H9 (cell line): Measurements from ENCODE around the gene PCSK2. TPM values are rescaled to one million over a fixed set of nuclear protein-coding genes. Genes with fewer than 3 reads are reported as not detected.

Experiments
- DNase-seq: peaks from one replicate; pipeline ENCODE4 v3.0.0-alpha.2; 2017
- H2AFZ ChIP-seq: one replicate; pipeline ENCODE4 v1.6.1; 2013; ENCODE audit warnings: mild to moderate bottlenecking, low read length, control low read depth, moderate library complexity
- H2AK5ac ChIP-seq: 2 replicates; pipeline ENCODE4 v1.6.1; 2013; ENCODE audit warnings: low read length, control low read depth, mixed read lengths; ENCODE audit not compliant: insufficient read length
- H2BK120ac ChIP-seq: one replicate; pipeline ENCODE4 v1.6.1; 2013; ENCODE audit warnings: low read depth, mild to moderate bottlenecking, low read length, control low read depth, inconsistent platforms; ENCODE audit not compliant: poor library complexity, severe bottlenecking
- H2BK12ac ChIP-seq: 2 replicates; pipeline ENCODE4 v1.6.1; 2013; ENCODE audit warnings: low read length, control low read depth, mixed read lengths, low read depth; ENCODE audit not compliant: insufficient read length
- H2BK15ac ChIP-seq: 2 replicates; pipeline ENCODE4 v1.6.1; 2013; ENCODE audit warnings: low read depth, low read length, control low read depth
- H2BK20ac ChIP-seq: one replicate; pipeline ENCODE4 v1.6.1; 2013; ENCODE audit warnings: low read depth, mild to moderate bottlenecking, low read length, control low read depth, inconsistent platforms; ENCODE audit not compliant: poor library complexity, severe bottlenecking
- H2BK5ac ChIP-seq: 2 replicates; pipeline ENCODE4 v1.6.1; 2013; ENCODE audit warnings: low read length, control low read depth, mixed read lengths; ENCODE audit not compliant: insufficient read length
- H3K14ac ChIP-seq: 2 replicates; pipeline ENCODE4 v1.6.1; 2013; ENCODE audit warnings: low read length, control low read depth; ENCODE audit not compliant: insufficient read depth
- H3K18ac ChIP-seq: 2 replicates; pipeline ENCODE4 v1.6.1; 2013; ENCODE audit warnings: low read depth, mild to moderate bottlenecking, mixed read lengths, low read length, control low read depth; ENCODE audit not compliant: insufficient read length
- H3K23ac ChIP-seq: 2 replicates; pipeline ENCODE4 v1.6.1; 2013; ENCODE audit warnings: low read length, control low read depth, mixed read lengths, low read depth; ENCODE audit not compliant: insufficient read length
- H3K23me2 ChIP-seq: 2 replicates; pipeline ENCODE4 v1.6.1; 2013; ENCODE audit warnings: low read depth, mild to moderate bottlenecking, mixed read lengths, low read length, control low read depth; ENCODE audit not compliant: insufficient read length, poor library complexity, severe bottlenecking
- H3K27ac ChIP-seq: 2 replicates; pipeline ENCODE4 v1.5.1; 2013; ENCODE audit warnings: low read length, control low read depth, mixed read lengths, low read depth; ENCODE audit not compliant: insufficient read length
- H3K27me3 ChIP-seq: 2 replicates; pipeline ENCODE4 v1.6.1; 2013; ENCODE audit warnings: low read length, control low read depth, inconsistent platforms; ENCODE audit not compliant: insufficient read depth
- H3K4ac ChIP-seq: 2 replicates; pipeline ENCODE4 v1.6.1; 2013; ENCODE audit warnings: low read depth, mild to moderate bottlenecking, control low read depth, inconsistent platforms, low read length, moderate library complexity
- H3K4me1 ChIP-seq: 2 replicates; pipeline ENCODE4 v1.6.1; 2013; ENCODE audit warnings: low read length, control low read depth, inconsistent platforms; ENCODE audit not compliant: insufficient read depth
- H3K4me2 ChIP-seq: 2 replicates; pipeline ENCODE4 v1.6.1; 2013; ENCODE audit warnings: low read length, control low read depth, mixed read lengths; ENCODE audit not compliant: insufficient read length, insufficient read depth
- H3K56ac ChIP-seq: 2 replicates; pipeline ENCODE4 v1.6.1; 2013; ENCODE audit warnings: low read depth, mild to moderate bottlenecking, mixed read lengths, low read length, control low read depth; ENCODE audit not compliant: insufficient read length
- H3K79me1 ChIP-seq: 2 replicates; pipeline ENCODE4 v1.6.1; 2013; ENCODE audit warnings: low read depth, mild to moderate bottlenecking, moderate library complexity, low read length, control low read depth, inconsistent platforms; ENCODE audit not compliant: insufficient read depth, poor library complexity, severe bottlenecking
- H3K79me2 ChIP-seq: 2 replicates; pipeline ENCODE4 v1.6.1; 2013; ENCODE audit warnings: low read length, control low read depth, inconsistent platforms; ENCODE audit not compliant: insufficient read depth
- H3K9ac ChIP-seq: 2 replicates; pipeline ENCODE4 v1.6.1; 2013; ENCODE audit warnings: low read length, control low read depth, mixed read lengths; ENCODE audit not compliant: insufficient read length; ENCODE audit errors: extremely low read depth
- H3K9me3 ChIP-seq: one replicate; pipeline ENCODE4 v1.6.1; 2013; ENCODE audit warnings: low read depth, low read length, inconsistent platforms; ENCODE audit not compliant: control insufficient read depth
- H3T11ph ChIP-seq: one replicate; pipeline ENCODE4 v1.6.1; 2013; ENCODE audit warnings: mild to moderate bottlenecking, low read length, control low read depth, inconsistent platforms
- H4K20me1 ChIP-seq: one replicate; pipeline ENCODE4 v1.6.1; 2013; ENCODE audit not compliant: control insufficient read depth, insufficient read length, insufficient read depth
- H4K5ac ChIP-seq: 2 replicates; pipeline ENCODE4 v1.6.1; 2013; ENCODE audit warnings: low read depth, mild to moderate bottlenecking, mixed read lengths, low read length, control low read depth; ENCODE audit not compliant: insufficient read length
- H4K8ac ChIP-seq: replicated peaks from 2 replicates; pipeline ENCODE4 v1.6.1; 2013; ENCODE audit warnings: low read length, control low read depth, mixed read lengths, low read depth; ENCODE audit not compliant: insufficient read length
- H4K91ac ChIP-seq: 2 replicates; pipeline ENCODE4 v1.6.1; 2013; ENCODE audit warnings: low read depth, mild to moderate bottlenecking, moderate library complexity, mixed read lengths, low read length, control low read depth; ENCODE audit not compliant: insufficient read length
- H3K27ac Mint-ChIP-seq, 3 experiments: 2 replicates in 2 of 3; 3 replicates in 1 of 3; pipeline ENCODE4 v1.8.0; 2020 to 2021; ENCODE audit warnings: mixed read lengths in 3 of 3, mild to moderate bottlenecking in 1 of 3, moderate library complexity in 1 of 3
- H3K27me3 Mint-ChIP-seq: 2 replicates; pipeline ENCODE4 v1.8.0; 2021; ENCODE audit warnings: low read depth, mild to moderate bottlenecking, moderate library complexity, mixed read lengths
- H3K36me3 Mint-ChIP-seq, 3 experiments: 2 replicates in 2 of 3; 3 replicates in 1 of 3; pipeline ENCODE4 v1.8.0; 2020 to 2021; ENCODE audit warnings: low read depth in 3 of 3, mixed read lengths in 3 of 3; ENCODE audit not compliant: insufficient read depth in 1 of 3
- H3K4me1 Mint-ChIP-seq, 2 experiments: 2 replicates each; pipeline ENCODE4 v1.8.0; 2020; ENCODE audit warnings: mixed read lengths in 2 of 2
- H3K4me3 Mint-ChIP-seq, 2 experiments: 2 replicates in 1 of 2; 3 replicates in 1 of 2; pipeline ENCODE4 v1.8.0; 2020 to 2021; ENCODE audit warnings: mild to moderate bottlenecking in 2 of 2, mixed read lengths in 2 of 2, moderate library complexity in 1 of 2
- H3K9me3 Mint-ChIP-seq, 2 experiments: 2 replicates in 1 of 2; 3 replicates in 1 of 2; pipeline ENCODE4 v1.8.0; 2020; ENCODE audit warnings: mild to moderate bottlenecking in 2 of 2, mixed read lengths in 2 of 2, moderate library complexity in 1 of 2
- WGBS: extraction: QIAGEN DNeasy Blood & Tissue Kit; methylation state at CpG from one replicate; pipeline ENCODE4 v1.1.7; 2013; ENCODE audit warnings: missing lambda C conversion rate, low lambda C conversion rate, mixed read lengths; ENCODE audit not compliant: insufficient read length; ENCODE audit errors: extremely low coverage; 5-methylcytosine and 5-hydroxymethylcytosine counted together
- total RNA-seq: library from RNA; stranded (reverse); gene quantifications from 2 replicates; pipeline ENCODE4 v1.2.1, GENCODE V29; 2021
- TF ChIP-seq, protein P1 (sequence below): fragments of 200-600 bp; sonication (generic); conservative IDR thresholded peaks from 3 replicates; pipeline ENCODE4 v1.8.0; 2021; ENCODE audit warnings: antibody characterized with exemption, mild to moderate bottlenecking

The PCSK2 gene
- total RNA-seq, 1 experiment from 2014 or later, result 2.8 TPM

- Histone ChIP-seq H4K91ac (no peak overlapping the region), H3K4me1 (no peaks in the 10 kb centered on the region; the same call in 1 of the 2 replicates), H3K4me2 (no peak overlapping the region), H2AFZ (no peak overlapping the region), H3T11ph (no peak overlapping the region), H4K20me1 (no peaks in the 10 kb centered on the region), H3K4ac (no peak overlapping the region), H3K27me3 (no peaks in the 10 kb centered on the region), H2BK120ac (no peak overlapping the region), H3K23ac (no peak overlapping the region), H3K79me1 (no peaks in the 10 kb centered on the region), H3K56ac (no peak overlapping the region), H3K27ac (no peak overlapping the region), H2BK15ac (no peak overlapping the region), H2BK12ac (no peak overlapping the region), H2BK20ac (no peak overlapping the region), H3K79me2 (no peaks in the 10 kb centered on the region), H4K8ac (no peak overlapping the region), H3K18ac (no peak overlapping the region), H4K5ac (no peak overlapping the region), H3K9me3 (no peaks in the 10 kb centered on the region), H3K9ac (no peak overlapping the region), H3K14ac (no peak overlapping the region), H3K23me2 (no peaks in the 10 kb centered on the region), H2AK5ac (no peak overlapping the region), H2BK5ac (no peak overlapping the region)
- Mint-ChIP-seq H3K9me3 (peaks cover 0 to 3% of the 10 kb centered on the region in 2 experiments; a peak in 2 of 5 replicates), H3K4me3 (no peak overlapping the region), H3K27ac (no peak overlapping the region), H3K27me3 (no peaks in the 10 kb centered on the region), H3K4me1 (peaks cover 13 to 18% of the 10 kb centered on the region in 2 experiments), H3K36me3 (no peaks in the 10 kb centered on the region)
- no peak for DNase-seq
- no CpG with 5 or more reads among the region's 3 CpGs for WGBS
- TF ChIP-seq, protein P1, sequence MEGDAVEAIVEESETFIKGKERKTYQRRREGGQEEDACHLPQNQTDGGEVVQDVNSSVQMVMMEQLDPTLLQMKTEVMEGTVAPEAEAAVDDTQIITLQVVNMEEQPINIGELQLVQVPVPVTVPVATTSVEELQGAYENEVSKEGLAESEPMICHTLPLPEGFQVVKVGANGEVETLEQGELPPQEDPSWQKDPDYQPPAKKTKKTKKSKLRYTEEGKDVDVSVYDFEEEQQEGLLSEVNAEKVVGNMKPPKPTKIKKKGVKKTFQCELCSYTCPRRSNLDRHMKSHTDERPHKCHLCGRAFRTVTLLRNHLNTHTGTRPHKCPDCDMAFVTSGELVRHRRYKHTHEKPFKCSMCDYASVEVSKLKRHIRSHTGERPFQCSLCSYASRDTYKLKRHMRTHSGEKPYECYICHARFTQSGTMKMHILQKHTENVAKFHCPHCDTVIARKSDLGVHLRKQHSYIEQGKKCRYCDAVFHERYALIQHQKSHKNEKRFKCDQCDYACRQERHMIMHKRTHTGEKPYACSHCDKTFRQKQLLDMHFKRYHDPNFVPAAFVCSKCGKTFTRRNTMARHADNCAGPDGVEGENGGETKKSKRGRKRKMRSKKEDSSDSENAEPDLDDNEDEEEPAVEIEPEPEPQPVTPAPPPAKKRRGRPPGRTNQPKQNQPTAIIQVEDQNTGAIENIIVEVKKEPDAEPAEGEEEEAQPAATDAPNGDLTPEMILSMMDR, result no peak
Observed at GRCh38 chr20:17282501-17282900, 55.7 kb downstream of the PCSK2 start.
